Sigmoid colon (tissue), 7 donors: ENCODE measurements around the gene CBARP. TPM values are rescaled to one million over a fixed set of nuclear protein-coding genes. Genes with fewer than 3 reads are reported as not detected.
A peak's percentile ranks its signal among the peaks of the same experiment; 100 is the strongest.

Experiments
- DNase-seq: peaks from one replicate; pipeline ENCODE4 v3.0.0-alpha.2; 2019
- H3K27ac ChIP-seq, 4 donors: fragments of 200-600 bp; sonication (generic); one replicate each; pipeline ENCODE4 v1.5.1; 2016 to 2019; ENCODE audit warnings: mild to moderate bottlenecking in 1 of 4
- H3K27me3 ChIP-seq, 3 donors: fragments of 200-600 bp; sonication (generic); one replicate each; pipeline ENCODE4 v1.5.1; 2019; ENCODE audit warnings: mild to moderate bottlenecking in 1 of 3
- H3K36me3 ChIP-seq, 4 donors: fragments of 200-600 bp; sonication (generic); one replicate each; pipeline ENCODE4 v1.5.1; 2016 to 2019
- H3K4me1 ChIP-seq, 4 donors: fragments of 200-600 bp; sonication (generic); one replicate each; pipeline ENCODE4 v1.5.1; 2017 to 2019
- H3K4me3 ChIP-seq, 4 donors: fragments of 200-600 bp; sonication (generic); one replicate each; pipeline ENCODE4 v1.5.1; 2017 to 2019; ENCODE audit warnings: mild to moderate bottlenecking in 2 of 4, moderate library complexity in 1 of 4
- H3K9me3 ChIP-seq, 4 donors: fragments of 200-600 bp in 3 of 4; sonication (generic) in 3 of 4; one replicate each; pipeline versions ENCODE4 v1.5.1 to v1.6.1; 2013 to 2019
- EP300 ChIP-seq, 4 donors: sonication (generic); formaldehyde crosslinking; IDR thresholded peaks; one replicate each; pipeline ENCODE4 v1.6.1; 2017; ENCODE audit warnings: antibody characterized with exemption in 4 of 4
- POLR2A ChIP-seq, 2 donors: fragments of 450-650 bp; IDR thresholded peaks; one replicate each; pipeline ENCODE4 v1.6.1; 2016; ENCODE audit warnings: antibody characterized with exemption in 2 of 2, mild to moderate bottlenecking in 2 of 2, moderate library complexity in 2 of 2
- POLR2AphosphoS5 ChIP-seq, 4 donors: sonication (generic); formaldehyde crosslinking; IDR thresholded peaks; one replicate each; pipeline ENCODE4 v1.6.1; 2017; ENCODE audit warnings: antibody characterized with exemption in 4 of 4
- WGBS, 2 donors: extraction: QIAGEN DNeasy Blood & Tissue Kit; methylation state at CpG; one replicate each; pipeline ENCODE4 v1.1.7; 2013; 5-methylcytosine and 5-hydroxymethylcytosine counted together
- intact Hi-C: fragments of 100-400 bp; cut with DNase I; formaldehyde crosslinking; loops from one replicate; pipeline ENCODE4 v1.15.1; 2023
- polyA plus RNA-seq, 3 donors: library from polyadenylated mRNA; stranded (reverse); fragments of 200-250 nt; gene quantifications; one replicate each; pipeline ENCODE4 v1.2.3, GENCODE V29; 2013
- total RNA-seq, 4 donors: library from RNA; depleted of rRNA; stranded (reverse); fragments of >200 nt; gene quantifications; one replicate each; pipeline ENCODE4 v1.1.0, GENCODE V29; 2016
- TF ChIP-seq, protein P1 (sequence below), 4 experiments: fragments of 450-650 bp in 3 of 4; fragments of 200-600 bp in 1 of 4; IDR thresholded peaks; one replicate each; pipeline ENCODE4 v1.5.1; 2016 to 2019; ENCODE audit warnings: antibody characterized with exemption in 4 of 4, mild to moderate bottlenecking in 3 of 4, moderate library complexity in 2 of 4
- donor health status: healthy with polysubstance abuse.
- donor health status: Bipolar disorder and iron deficiency.
- donor health status: healthy.

CBARP gene
- total and polyA plus RNA-seq, 7 donors, result 0.36 to 0.82 (median 0.59) TPM; not detected in 3

DNA sequence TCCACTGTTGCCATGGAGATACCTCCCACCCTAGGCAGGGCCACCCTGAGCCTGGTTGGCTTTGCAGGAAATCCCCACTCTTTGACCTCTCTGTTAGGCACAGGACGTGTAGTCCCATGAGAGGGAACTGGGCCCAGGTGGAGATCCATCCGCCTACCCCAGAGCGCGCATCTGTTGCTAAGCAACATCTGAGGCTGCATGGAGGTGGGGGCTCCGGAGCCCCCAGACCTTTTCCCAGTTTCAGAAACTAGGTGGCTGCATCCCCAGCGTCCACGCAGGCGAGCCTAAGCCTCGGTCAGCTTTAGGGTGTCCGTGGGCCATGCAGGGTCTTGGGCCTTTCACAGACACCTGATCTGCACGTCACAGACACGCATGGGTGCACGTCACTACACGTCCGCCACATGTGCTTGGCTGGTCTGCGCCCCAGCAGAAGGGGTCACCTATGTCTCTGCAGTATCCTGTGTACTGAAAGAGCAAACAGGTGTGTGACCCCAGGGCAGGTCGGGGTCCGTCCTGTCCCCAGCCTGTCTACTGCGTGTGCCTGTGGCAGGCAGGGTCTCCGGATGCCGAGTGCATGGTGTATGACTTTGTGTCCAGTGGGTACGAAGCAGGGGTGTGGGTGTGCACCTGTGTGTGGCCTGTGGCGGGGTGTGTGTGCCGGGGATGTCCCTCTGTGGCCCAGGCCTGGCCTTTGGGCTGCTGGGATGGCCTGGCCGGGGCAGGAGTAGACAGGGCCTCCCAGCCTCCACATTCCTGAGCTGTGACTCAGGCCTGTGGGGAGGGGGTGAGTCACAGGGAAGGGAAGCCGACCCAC lies 27.2 kb upstream of the CBARP start:
- Histone ChIP-seq H3K4me1 (peaks cover 0 to 69% (median 67%) of the 10 kb centered on the region in 4 donors), H3K27me3 (no peaks in the 10 kb centered on the region), H3K27ac (peak overlapping the region; percentile 88 to 96 (median 94)), H3K4me3 (peak overlapping the region in 1 of 4 donors; percentile 63), H3K9me3 (no peaks in the 10 kb centered on the region), H3K36me3 (no peaks in the 10 kb centered on the region)
- TF ChIP-seq POLR2AphosphoS5 (IDR thresholded peaks at IDR 0.05) (peak in 1 of 4 donors; percentile 60), EP300 (IDR thresholded peaks at IDR 0.05) (peak in 1 of 4 donors; percentile 5), POLR2A (IDR thresholded peaks at IDR 0.05) (no peak)
- TF ChIP-seq, protein P1, sequence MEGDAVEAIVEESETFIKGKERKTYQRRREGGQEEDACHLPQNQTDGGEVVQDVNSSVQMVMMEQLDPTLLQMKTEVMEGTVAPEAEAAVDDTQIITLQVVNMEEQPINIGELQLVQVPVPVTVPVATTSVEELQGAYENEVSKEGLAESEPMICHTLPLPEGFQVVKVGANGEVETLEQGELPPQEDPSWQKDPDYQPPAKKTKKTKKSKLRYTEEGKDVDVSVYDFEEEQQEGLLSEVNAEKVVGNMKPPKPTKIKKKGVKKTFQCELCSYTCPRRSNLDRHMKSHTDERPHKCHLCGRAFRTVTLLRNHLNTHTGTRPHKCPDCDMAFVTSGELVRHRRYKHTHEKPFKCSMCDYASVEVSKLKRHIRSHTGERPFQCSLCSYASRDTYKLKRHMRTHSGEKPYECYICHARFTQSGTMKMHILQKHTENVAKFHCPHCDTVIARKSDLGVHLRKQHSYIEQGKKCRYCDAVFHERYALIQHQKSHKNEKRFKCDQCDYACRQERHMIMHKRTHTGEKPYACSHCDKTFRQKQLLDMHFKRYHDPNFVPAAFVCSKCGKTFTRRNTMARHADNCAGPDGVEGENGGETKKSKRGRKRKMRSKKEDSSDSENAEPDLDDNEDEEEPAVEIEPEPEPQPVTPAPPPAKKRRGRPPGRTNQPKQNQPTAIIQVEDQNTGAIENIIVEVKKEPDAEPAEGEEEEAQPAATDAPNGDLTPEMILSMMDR (IDR thresholded peaks at IDR 0.05), result no peak
- DNase-seq, result peak; percentile 93
- 64 to 72% methylated on average over 26 of the region's 26 CpGs for WGBS, 2 donors
- intact Hi-C loops, result loop anchor here (10.0 kb wide), 1 partner anchor 690 kb away; the partner anchor contains the start of gene BSG

DNA sequence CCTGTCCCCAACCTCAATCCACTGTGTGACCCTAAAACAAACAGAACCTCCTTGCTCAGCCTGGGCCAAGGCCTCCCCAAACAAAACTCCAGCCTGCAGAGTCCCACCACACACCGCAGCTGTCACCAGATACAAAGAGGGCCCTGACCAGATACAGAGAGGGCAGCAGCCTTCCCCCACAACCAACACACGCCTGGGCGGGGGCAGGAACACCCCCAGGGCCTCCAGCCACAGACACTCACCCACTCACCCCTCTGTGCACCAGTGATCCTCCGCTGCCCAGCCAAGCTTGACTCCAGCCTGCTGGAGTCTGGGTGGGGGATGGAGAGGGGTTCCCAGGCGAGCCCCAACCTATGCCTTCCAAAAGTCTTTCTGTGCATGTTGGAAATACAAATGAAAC lies 25.4 kb upstream of the CBARP start:
- H3K36me3 ChIP-seq, result peaks cover 0 to under 1% (median 0%) of the 10 kb centered on the region in 4 donors
- H3K4me3 ChIP-seq, result no peak overlapping the region
- TF ChIP-seq, protein P1 (IDR thresholded peaks at IDR 0.05), result no peak
- TF ChIP-seq EP300 (IDR thresholded peaks at IDR 0.05) (no peak), POLR2A (IDR thresholded peaks at IDR 0.05) (no peak), POLR2AphosphoS5 (IDR thresholded peaks at IDR 0.05) (no peak)
- 46 to 53% methylated on average over 5 of the region's 5 CpGs for WGBS, 2 donors
- intact Hi-C loops, result loop anchor here (10.0 kb wide), 1 partner anchor 688 kb away; the partner anchor contains the start of gene BSG
- H3K9me3 ChIP-seq, result no peaks in the 10 kb centered on the region
- no peak for DNase-seq
- H3K27me3 ChIP-seq, result no peaks in the 10 kb centered on the region
- H3K27ac ChIP-seq, result peak overlapping the region; percentile 96 to 100 (median 100)
- peaks cover 0 to 77% (median 77%) of the 10 kb centered on the region in 4 donors for H3K4me1 ChIP-seq

DNA sequence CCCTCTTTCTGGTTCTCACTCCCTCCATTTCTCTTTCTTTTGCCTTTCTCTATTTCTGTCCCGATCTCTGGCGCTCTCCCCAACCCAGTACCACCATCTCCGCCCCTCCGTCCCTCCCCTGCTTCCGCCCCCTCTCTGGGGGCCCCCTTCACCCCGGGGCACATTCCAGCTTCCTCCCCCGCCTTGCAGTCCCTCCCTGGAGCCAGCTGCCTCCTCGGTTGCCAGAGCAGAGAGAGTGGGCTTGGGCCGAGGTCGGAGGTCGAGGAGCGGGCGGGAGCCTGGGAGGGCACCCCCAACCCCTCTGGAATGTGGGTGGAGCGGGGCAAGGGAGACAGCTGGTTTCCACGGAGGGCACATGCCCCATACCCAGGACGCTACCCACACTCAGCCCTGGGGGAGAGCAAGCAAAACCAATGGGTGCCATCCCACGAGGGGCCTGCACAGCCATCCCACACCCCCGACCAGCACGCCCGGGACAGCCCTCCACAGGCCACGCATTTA lies 24.9 kb upstream of the CBARP start:
- TF ChIP-seq POLR2AphosphoS5 (IDR thresholded peaks at IDR 0.05) (no peak), EP300 (IDR thresholded peaks at IDR 0.05) (no peak), POLR2A (IDR thresholded peaks at IDR 0.05) (no peak)
- DNase-seq, result no peak
- WGBS, 2 donors, result 10 to 43% methylated on average over 21 of the region's 21 CpGs
- Histone ChIP-seq H3K27me3 (no peaks in the 10 kb centered on the region), H3K36me3 (peaks cover 0 to 6% (median 0%) of the 10 kb centered on the region in 4 donors), H3K27ac (peak overlapping the region; percentile 96 to 100 (median 100)), H3K4me3 (no peak overlapping the region), H3K4me1 (peaks cover 0 to 77% (median 77%) of the 10 kb centered on the region in 4 donors), H3K9me3 (no peaks in the 10 kb centered on the region)
- intact Hi-C loops, result loop anchor here (10.0 kb wide), 1 partner anchor 688 kb away; the partner anchor contains the start of gene BSG

DNA sequence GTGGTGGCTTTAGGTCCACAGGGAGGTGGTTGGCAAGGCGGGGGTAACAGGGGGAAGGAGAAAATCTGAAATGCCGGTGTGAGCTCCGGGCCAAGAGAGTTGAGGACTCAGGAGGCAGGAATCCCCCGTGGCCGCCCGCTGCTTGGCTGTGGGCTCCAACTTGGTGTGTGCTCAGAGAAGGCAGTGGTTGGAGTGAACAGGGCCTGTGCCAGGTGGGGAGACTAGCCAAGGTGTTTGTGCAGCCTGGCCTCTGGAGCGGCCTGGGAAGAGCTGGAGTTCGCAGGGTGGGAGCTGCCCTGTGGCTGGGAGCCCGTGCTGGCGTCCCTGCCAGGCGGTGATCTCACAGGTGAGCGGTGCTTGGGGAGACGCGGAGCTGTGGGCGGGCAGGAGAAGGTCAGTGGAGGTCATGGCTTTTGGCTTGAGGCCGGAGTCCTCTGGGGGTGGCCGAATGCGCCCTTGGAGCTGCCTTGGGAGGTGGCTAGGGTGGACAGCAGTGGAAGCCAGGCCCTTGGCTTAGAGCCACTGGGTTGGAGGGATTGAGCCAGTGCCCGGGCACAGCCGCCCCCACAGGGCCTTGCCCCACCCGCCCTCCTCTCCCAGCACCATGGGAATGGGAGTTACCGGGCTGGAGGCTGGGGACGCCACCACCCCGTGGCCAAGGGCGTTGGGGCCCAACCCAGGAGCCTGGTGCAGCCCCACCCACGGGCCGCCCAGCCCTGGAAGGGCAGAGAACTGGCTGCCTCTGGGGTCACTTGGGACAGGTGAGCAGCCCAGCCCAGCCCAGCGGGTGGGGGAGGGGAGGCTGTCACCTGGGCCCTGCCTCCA lies 24.2 kb upstream of the CBARP start:
- H3K4me3 ChIP-seq, result peak overlapping the region in 3 of 4 donors; percentile 56 to 69 (median 66)
- 8 to 32% methylated on average over 28 of the region's 28 CpGs for WGBS, 2 donors
- H3K27me3 ChIP-seq, result no peaks in the 10 kb centered on the region
- TF ChIP-seq POLR2AphosphoS5 (IDR thresholded peaks at IDR 0.05) (peak; percentile 11 to 44 (median 32)), POLR2A (IDR thresholded peaks at IDR 0.05) (peak in 1 of 2 donors; percentile 25), EP300 (IDR thresholded peaks at IDR 0.05) (no peak)
- TF ChIP-seq, protein P1 (IDR thresholded peaks at IDR 0.05), result no peak
- H3K36me3 ChIP-seq, result peaks cover 0 to 13% (median 2%) of the 10 kb centered on the region in 4 donors
- peak overlapping the region; percentile 96 to 100 (median 100) for H3K27ac ChIP-seq
- intact Hi-C loops, result loop anchor here (10.0 kb wide), 1 partner anchor 687 kb away; the partner anchor contains the start of gene BSG
- no peaks in the 10 kb centered on the region for H3K9me3 ChIP-seq
- peaks cover 0 to 77% (median 74%) of the 10 kb centered on the region in 4 donors for H3K4me1 ChIP-seq
- DNase-seq, result peak; percentile 86
